Femur (tissue), 1 donor: ENCODE data around the gene TCEAL2.
"Not testable (repeated sequence)": the region's sequence is repeated elsewhere in the genome, so short reads cannot be mapped to it uniquely, and the experiment has no call there.

Experiments used
- DNase-seq: peaks from one replicate; pipeline ENCODE4 v3.0.0-alpha.2; 2017

Gene TCEAL2

GRCh38 chrX:102125436-102125835 lies at the start of gene TCEAL2:
Gene TCEAL2, plus strand, starts transcription at chrX:102125679. Its CDS starts 1,152 bp downstream, at chrX:102126831.
- peak; percentile 26 for DNase-seq

GRCh38 chrX:102077426-102077825 lies 48.1 kb upstream of the TCEAL2 start:
- no peak for DNase-seq

- no peak for DNase-seq
Measured at GRCh38 chrX:102085706-102086105, 39.8 kb upstream of the TCEAL2 start.

- no peak for DNase-seq
Measured at GRCh38 chrX:102113367-102113766, 12.1 kb upstream of the TCEAL2 start.

GRCh38 chrX:102115748-102116147 lies 9.7 kb upstream of the TCEAL2 start:
- no peak for DNase-seq

- DNase-seq = not testable (repeated sequence)
Measured at GRCh38 chrX:102125014-102125413, 465 bp upstream of the TCEAL2 start.

- DNase-seq = not testable (repeated sequence)
Measured at GRCh38 chrX:102126080-102126818, 770 bp downstream of the TCEAL2 start.

- no peak for DNase-seq
Measured at GRCh38 chrX:102126863-102127262, 1.4 kb downstream of the TCEAL2 start.

- no peak for DNase-seq
Measured at GRCh38 chrX:102129473-102129872, 4.0 kb downstream of the TCEAL2 start.

- DNase-seq = no peak
Measured at GRCh38 chrX:102138064-102138463, 12.6 kb downstream of the TCEAL2 start.

- DNase-seq = not testable (repeated sequence)
Measured at GRCh38 chrX:102140876-102141275, 15.4 kb downstream of the TCEAL2 start.

- not testable (repeated sequence) for DNase-seq
Measured at GRCh38 chrX:102141631-102142030, 16.2 kb downstream of the TCEAL2 start.

- DNase-seq = not testable (repeated sequence)
Measured at GRCh38 chrX:102142274-102142673, 16.8 kb downstream of the TCEAL2 start, which contains the start of gene TCEAL6. Gene TCEAL6, minus strand, starts transcription at chrX:102142481.

GRCh38 chrX:102154218-102154860 lies 28.9 kb downstream of the TCEAL2 start:
- DNase-seq = no peak

GRCh38 chrX:102154900-102155805 lies 29.7 kb downstream of the TCEAL2 start:
- DNase-seq = no peak

GRCh38 chrX:102155806-102156179 lies 30.3 kb downstream of the TCEAL2 start, which contains the start of gene BEX5:
Gene BEX5, minus strand, starts transcription at chrX:102155977. Its CDS starts 1,712 bp downstream, at chrX:102154265.
- peak; percentile 54 for DNase-seq
